Measurements from ENCODE around the gene TRIP12. TPM values are rescaled to one million over a fixed set of nuclear protein-coding genes. Genes with fewer than 3 reads are reported as not detected.

Gene TRIP12
- total and polyA plus RNA-seq, 2 of the 8 experiments (the other 6 are each of a cell fraction or from before 2014, with no cell fraction given): 23.1 to 174 TPM

- H3K79me2 ChIP-seq (ENCODE audit: control insufficient read depth in 1 of 2, insufficient read depth in 2 of 2, low read length in 2 of 2): peaks cover 0 to 57% of the 10 kb centered on the region in 2 experiments; a peak in 2 of 4 replicates
- no peak overlapping the region for H3K9ac ChIP-seq (replicated peaks in 1 of 4; ENCODE audit: extremely low read depth in 1 of 4, low read depth in 3 of 4, low read length in 3 of 4)
- no peak overlapping the region for H3K14ac ChIP-seq (ENCODE audit: insufficient read length)
- no peak overlapping the region for H3K4ac ChIP-seq (replicated peaks; ENCODE audit: insufficient read length, low read depth, low read length)
- FAIRE-seq: no peak
- no peak overlapping the region for H3K56ac ChIP-seq (replicated peaks; ENCODE audit: insufficient read length, low read depth, low read length)
- H4K20me1 ChIP-seq (replicated peaks in 1 of 2; ENCODE audit: control insufficient read depth in 1 of 2, insufficient read depth in 2 of 2, low read length in 2 of 2): peaks cover 0 to 8% of the 10 kb centered on the region in 2 experiments
- no peak for DNase-seq (ENCODE audit: low read depth in 1 of 2, low spot score in 2 of 2)
- H2AFZ ChIP-seq (ENCODE audit: low read length): no peak overlapping the region
- no peak overlapping the region for H2AK5ac ChIP-seq (ENCODE audit: low read depth, low read length)
- no peak overlapping the region for H2BK12ac ChIP-seq (ENCODE audit: low read depth, low read length)
- H3K4me2 ChIP-seq (ENCODE audit: insufficient read depth in 1 of 2, low read depth in 2 of 2, low read length in 2 of 2): no peak overlapping the region
- H3K4me1 ChIP-seq (replicated peaks in 1 of 4; ENCODE audit: control insufficient read depth in 3 of 4, insufficient read depth in 4 of 4, low read length in 3 of 4): peaks cover 0 to 2% (median 0%) of the 10 kb centered on the region in 4 experiments; a peak in 1 of 7 replicates
- H2BK5ac ChIP-seq (ENCODE audit: low read depth, low read length): no peak overlapping the region
- no peaks in the 10 kb centered on the region for H3K27me3 ChIP-seq (replicated peaks in 1 of 4; ENCODE audit: control insufficient read depth in 3 of 4, extremely low read depth in 1 of 4, insufficient read depth in 3 of 4, low read length in 3 of 4)
- H3K79me1 ChIP-seq (ENCODE audit: low read depth, low read length): peaks cover 5% of the 10 kb centered on the region; the same call in 1 of the 2 replicates
- no peak overlapping the region for H4K5ac ChIP-seq (ENCODE audit: insufficient read length, low read depth, low read length)
- no peak for TF ChIP-seq EGR1 (IDR thresholded peaks at IDR 0.05; ENCODE audit: borderline replicate concordance, low read depth, low read length)
- TF ChIP-seq POLR2AphosphoS5 (IDR thresholded peaks at IDR 0.05; ENCODE audit: low read depth, low read length): no peak
- no peak for TF ChIP-seq RBBP5 (IDR thresholded peaks at IDR 0.05; ENCODE audit: borderline replicate concordance, low read depth, low read length)
- TF ChIP-seq NANOG (IDR thresholded peaks at IDR 0.05; ENCODE audit: insufficient read depth, low read depth, low read length, poor library complexity, severe bottlenecking): no peak
- no peak for TF ChIP-seq RFX5 (IDR thresholded peaks at IDR 0.05; ENCODE audit: borderline replicate concordance, low read depth, low read length)
- no peak for TF ChIP-seq JUND (IDR thresholded peaks at IDR 0.05; ENCODE audit: low read length)
- no peak overlapping the region for H3K4me3 ChIP-seq (ENCODE audit: extremely low read depth in 1 of 4, insufficient read depth in 2 of 4, low read depth in 3 of 4, low read length in 4 of 4)
- no peak overlapping the region for H3K27ac ChIP-seq (ENCODE audit: low read depth, low read length)
- no peak overlapping the region for H4K91ac ChIP-seq (replicated peaks; ENCODE audit: insufficient read length, low read length)
- peaks cover 0 to 24% (median 3%) of the 10 kb centered on the region in 4 experiments; a peak in 4 of 8 replicates for H3K36me3 ChIP-seq (ENCODE audit: control insufficient read depth in 2 of 4, insufficient read depth in 4 of 4, low read length in 3 of 4)
- H3K18ac ChIP-seq (ENCODE audit: extremely low read depth, low read length): no peak overlapping the region
- ChIA-PET POLR2A (ENCODE audit: partially characterized antibody) (no interaction called here), CTCF (ENCODE audit: partially characterized antibody) (interaction anchor here (1.0 kb wide), 1 partner anchor 30 kb away, joined by 3 read pairs; no protein-coding TSS in a partner anchor)
- H3K9me3 ChIP-seq (ENCODE audit: insufficient read depth in 2 of 2, low read depth in 1 of 2, low read length in 1 of 2): no peaks in the 10 kb centered on the region
- no peak overlapping the region for H2BK20ac ChIP-seq (ENCODE audit: low read length)
- no peak overlapping the region for H4K8ac ChIP-seq (ENCODE audit: extremely low read depth, insufficient read depth, low read length)
- H2BK15ac ChIP-seq (ENCODE audit: low read length): no peak overlapping the region
- no peak overlapping the region for H2BK120ac ChIP-seq (replicated peaks; ENCODE audit: low read depth, low read length)
- 98% methylated on average over 5 of the region's 5 CpGs; no CpG with 5 or more reads in 1 of the 2 experiments for WGBS, 2 experiments (ENCODE audit: extremely low coverage in 1 of 2, insufficient coverage in 1 of 2, insufficient read length in 1 of 2, insufficient replicate concordance in 2 of 2, low coverage in 1 of 2, low lambda C conversion rate in 2 of 2, missing lambda C conversion rate in 1 of 2)
- H3K23ac ChIP-seq (ENCODE audit: insufficient read length): no peak overlapping the region
- no peaks in the 10 kb centered on the region for H3K23me2 ChIP-seq (ENCODE audit: low read depth, low read length)
Measured at GRCh38 chr2:229880892-229881586, 40.8 kb downstream of the TRIP12 start.
